GM19099 (cell line): ENCODE data around the gene CD33.

ENCODE experiments used
- POLR2A ChIP-seq: IDR thresholded peaks from 3 replicates; pipeline ENCODE4 v1.6.1; 2011; ENCODE audit warnings: low read depth; ENCODE audit not compliant: insufficient read length; ENCODE audit errors: extremely low read depth

CD33 gene

DNA sequence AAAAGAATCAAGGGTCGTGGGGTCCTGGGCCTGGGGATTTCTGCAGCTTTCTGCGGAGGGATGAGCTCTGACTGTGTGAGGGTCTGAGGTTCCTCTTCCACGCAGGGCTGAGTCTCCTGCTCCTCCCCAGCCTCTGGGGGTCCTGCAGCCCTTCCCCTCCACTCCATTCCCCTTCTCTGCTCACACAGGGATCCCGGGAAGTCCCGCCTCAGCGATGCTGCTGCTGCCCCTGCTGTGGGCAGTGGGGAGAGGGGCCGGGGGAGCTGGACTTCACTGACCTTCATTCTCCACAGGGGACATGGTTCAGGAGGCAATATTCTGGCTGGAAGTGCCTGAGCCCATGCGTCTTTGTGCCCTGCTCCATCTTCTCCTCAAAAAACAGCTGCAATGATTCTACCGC lies 26.2 kb upstream of the CD33 start:
- no peak for TF ChIP-seq POLR2A

GRCh38 chr19:51200071-51200666 lies 24.7 kb upstream of the CD33 start:
- TF ChIP-seq POLR2A: no peak

DNA sequence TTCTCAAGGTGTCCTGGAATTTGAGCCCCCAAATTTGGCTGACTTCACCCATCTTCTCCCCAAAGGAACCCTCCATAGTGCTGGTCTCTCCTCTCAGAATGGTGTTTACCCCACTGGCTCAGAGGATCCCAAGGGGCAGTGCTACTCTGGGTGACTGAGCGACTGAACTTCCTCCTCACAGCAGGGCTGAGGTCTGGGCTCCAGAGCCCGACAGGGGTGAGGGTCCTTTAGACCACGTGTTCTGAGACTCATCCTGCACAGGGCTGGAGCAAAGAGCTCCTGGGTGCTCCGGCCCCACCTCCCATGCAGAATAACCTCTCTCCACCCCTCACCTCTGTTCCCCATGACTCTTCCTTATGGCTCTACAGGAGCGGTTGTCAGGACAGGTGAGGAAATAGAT lies 23.2 kb upstream of the CD33 start:
- no peak for TF ChIP-seq POLR2A

DNA sequence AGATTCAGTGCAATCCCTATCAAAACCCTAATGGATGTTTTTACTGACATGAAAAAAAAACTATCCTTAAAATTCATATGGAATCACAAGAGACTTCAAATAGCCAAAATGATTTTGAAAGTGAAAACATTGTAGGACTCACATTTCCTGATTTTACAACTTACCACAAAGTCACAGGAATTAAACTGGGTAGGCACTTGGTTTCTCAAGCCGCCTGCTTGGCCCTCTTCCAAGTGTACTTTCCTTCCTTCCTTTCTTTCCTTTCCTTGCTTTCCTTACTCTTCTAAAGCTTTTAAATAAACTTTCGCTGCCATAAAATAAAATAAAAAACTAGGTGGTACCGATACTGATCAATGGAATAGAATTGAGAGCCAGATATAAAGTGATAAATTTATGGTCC lies 21.0 kb upstream of the CD33 start:
- no peak for TF ChIP-seq POLR2A

- no peak for TF ChIP-seq POLR2A
Measured at GRCh38 chr19:51204321-51204720, 20.6 kb upstream of the CD33 start.

DNA sequence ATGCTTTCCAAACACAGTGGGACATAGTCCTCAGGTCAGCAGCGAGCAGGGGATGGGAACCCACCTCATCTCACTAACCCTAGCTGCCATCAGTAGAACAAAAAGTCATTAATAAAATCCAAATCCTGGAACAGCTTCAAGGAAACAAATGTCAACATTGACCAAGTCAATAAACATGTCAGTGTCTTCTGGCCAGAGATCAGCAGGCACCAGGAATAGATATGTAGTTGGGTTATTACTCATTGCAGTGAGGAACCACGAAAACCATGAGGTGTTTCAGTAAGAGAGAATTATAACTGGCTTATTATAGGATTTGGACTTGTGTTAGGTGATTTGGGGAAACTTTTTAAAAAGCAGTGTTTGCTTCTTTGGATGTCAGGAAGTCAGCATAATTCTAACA lies 17.1 kb upstream of the CD33 start:
- no peak for TF ChIP-seq POLR2A

GRCh38 chr19:51210191-51210784 lies 14.6 kb upstream of the CD33 start:
- no peak for TF ChIP-seq POLR2A

DNA sequence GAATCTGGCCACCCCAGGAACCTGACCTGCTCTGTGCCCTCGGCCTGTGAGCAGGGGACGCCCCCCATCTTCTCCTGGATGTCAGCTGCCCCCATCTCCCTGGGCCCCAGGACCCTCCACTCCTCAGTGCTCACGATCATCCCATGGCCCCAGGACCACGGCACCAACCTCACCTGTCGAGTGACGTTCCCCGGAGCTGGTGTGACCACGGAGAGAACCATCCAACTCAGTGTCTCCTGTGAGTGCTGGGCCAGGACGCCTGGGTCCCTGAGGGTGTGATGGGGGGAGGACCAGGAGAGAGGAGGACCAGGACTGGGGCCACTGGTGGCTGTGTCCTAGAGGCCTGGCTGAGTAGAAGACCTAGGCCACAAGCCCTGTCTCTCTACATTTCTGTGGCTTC lies 13.0 kb upstream of the CD33 start:
- no peak for TF ChIP-seq POLR2A

DNA sequence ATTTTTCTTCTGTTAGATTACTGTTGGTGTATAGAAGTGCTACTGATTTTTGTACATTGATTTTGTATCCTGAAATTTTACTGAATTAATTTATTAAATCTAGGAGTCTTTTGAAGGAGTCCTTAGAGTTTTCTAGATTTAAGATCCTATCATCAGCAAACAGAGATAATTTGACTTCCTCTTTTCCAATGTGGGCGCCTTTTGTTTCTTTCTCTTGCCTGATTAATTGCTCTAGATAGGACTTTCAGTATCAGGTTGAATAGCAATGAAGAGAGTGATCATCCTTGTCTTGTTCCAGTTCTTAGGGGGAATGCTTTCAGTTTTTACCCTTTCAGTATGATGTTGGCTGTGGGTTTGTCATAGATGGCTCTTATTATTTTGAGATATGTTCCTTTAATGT lies 5.6 kb upstream of the CD33 start:
- TF ChIP-seq POLR2A: no peak

DNA sequence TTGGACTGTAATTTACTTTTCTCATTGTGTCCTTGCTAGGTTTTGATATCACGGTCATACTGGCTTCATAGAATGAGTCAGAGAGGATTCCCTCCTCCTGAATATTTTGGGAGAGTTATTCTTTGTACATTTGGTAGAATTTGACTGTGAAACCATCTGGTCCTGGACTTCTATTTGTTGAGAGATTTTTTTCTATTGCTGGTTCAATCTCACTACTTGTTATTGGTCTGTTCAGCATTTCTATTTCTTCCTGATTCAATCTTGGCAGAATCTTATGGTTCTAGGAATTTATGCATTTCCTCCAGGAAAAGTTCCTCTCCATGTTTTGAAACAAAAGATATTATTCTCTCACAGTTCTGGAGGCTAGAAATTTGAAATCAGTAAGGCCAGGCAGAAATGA lies 4.9 kb upstream of the CD33 start:
- no peak for TF ChIP-seq POLR2A

DNA sequence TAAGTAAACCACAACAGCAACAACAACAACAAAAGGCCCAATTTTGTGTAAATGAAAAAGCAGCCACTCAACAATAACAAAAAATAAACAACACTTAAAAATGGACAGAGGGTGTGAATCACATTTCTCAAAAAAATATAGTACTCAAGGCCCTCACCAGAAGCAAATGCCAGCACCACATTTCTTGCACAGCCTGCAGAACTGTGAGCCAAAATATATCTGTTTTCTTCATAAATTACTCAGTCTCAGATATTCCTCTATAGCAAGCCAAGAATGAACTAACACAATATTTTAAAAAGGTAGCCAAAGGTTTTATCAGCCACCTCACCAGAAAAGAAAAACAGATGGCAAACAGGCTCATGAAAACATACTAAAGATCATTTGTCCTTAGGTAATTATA lies 3.9 kb upstream of the CD33 start:
- TF ChIP-seq POLR2A: no peak

- no peak for TF ChIP-seq POLR2A
Measured at GRCh38 chr19:51224163-51224641, 678 bp upstream of the CD33 start.

DNA sequence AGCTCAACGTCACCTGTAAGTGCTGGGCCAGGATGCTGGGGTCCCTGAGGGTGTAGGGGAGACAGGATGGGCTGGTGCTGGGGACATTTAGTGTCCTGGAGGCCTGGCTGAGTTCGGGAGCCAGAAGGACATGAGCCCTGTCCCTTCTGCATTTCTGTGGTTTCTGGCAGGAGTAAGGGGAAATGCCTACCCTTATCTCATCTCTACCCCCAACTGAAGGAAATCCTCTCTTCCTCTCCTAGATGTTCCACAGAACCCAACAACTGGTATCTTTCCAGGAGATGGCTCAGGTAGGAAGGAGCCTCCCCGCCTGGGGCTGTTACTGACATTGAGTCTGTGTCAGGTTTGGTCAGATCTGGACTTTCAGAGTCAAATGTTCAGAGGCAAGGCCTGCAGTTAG lies 1.2 kb downstream of the CD33 start:
- no peak for TF ChIP-seq POLR2A

DNA sequence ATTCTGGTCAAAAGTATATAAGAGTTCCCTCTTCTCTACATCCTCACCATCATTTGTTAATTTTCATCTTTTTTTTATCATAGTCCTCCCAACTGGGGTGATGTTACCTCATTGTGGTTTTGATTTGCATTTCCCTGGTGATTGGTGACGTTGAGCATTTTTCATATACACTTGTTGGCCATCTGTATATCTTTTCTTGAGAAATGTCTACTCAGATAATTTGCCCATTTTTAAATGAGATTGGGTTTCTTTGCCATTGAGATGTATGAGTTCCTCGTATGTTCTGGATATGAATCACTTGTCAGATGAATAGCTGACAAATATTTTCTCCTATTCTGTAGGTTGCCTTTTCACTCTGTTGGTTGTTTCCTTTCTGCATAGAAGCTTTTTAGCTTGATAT lies 2.4 kb downstream of the CD33 start:
- TF ChIP-seq POLR2A: no peak

DNA sequence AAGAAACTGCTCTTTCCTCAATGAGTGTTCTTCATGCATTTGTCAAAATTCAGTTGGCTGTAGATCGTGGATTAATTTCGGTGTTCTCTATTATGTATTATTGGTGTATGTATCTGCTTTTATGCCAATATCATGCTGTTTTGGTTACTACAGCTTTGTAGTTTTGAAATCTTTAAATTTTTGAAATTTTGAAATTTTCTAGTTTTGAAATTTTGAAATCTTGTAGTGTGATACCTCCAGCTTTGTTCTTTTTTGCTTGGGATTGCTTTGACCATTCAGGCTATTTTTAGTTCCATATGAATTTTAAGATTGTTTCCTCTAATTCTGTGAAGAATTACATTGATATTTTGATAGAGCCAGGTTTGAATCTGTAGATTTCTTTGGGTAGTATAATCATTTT lies 3.1 kb downstream of the CD33 start:
- no peak for TF ChIP-seq POLR2A

DNA sequence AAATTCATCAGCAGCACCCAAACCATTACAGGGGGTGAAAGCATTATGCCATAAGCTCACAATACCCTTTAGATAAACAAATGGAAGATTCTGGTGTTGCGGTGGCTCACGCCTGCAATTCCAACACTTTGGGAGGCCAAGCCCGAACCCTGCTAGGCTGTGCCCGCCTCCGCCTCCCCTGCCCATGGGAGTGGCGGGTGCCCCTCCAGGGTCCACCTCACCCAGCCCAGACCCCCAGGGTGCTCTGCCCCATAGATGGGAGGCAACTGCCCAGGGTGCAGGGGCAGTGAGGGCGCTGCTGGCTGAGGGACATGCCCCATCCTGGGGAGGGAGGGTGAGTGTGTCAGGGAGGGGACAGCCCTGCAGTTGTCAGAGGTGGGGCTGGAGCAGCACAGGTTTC lies 16.0 kb downstream of the CD33 start:
- no peak for TF ChIP-seq POLR2A

- TF ChIP-seq POLR2A: no peak
Measured at GRCh38 chr19:51242881-51243630, 18.2 kb downstream of the CD33 start.

DNA sequence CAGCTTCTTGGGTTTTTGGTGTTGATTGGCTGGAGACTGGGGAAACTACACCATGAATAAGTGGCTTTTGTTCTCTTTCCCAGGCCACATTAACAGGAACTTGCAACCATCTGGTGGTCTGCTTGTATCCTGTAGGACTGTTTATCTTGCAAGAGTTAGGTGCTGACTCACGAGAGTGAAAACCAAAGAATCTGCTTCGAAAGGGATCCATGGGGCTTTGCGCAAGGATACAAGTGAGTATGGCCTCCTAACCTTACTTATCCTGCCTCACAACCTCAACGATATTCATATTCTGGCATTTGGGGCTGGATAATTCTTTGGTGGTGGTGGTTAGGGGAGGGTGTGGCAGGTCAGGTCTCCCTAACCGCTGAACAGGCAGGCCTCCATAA lies 21.3 kb downstream of the CD33 start:
- no peak for TF ChIP-seq POLR2A
